Astrocyte (in vitro differentiated cells and primary cell): ENCODE measurements around the gene ARHGAP32. TPM values are rescaled to one million over a fixed set of nuclear protein-coding genes. Genes with fewer than 3 reads are reported as not detected.
A peak's percentile ranks its signal among the peaks of the same experiment; 100 is the strongest.

Source experiments
- DNase-seq: peaks from one replicate; pipeline ENCODE4 v3.0.0-alpha.2; 2010; ENCODE audit warnings: low read depth
- FAIRE-seq: peaks from 2 replicates; lab custom pipeline; 2011; peaks lifted over from hg19 to GRCh38; lab: Jason Lieb, UNC
- H2AFZ ChIP-seq: 2 replicates; pipeline ENCODE4 v1.6.0; 2012; ENCODE audit warnings: low read depth, low read length, inconsistent platforms
- H3K27ac ChIP-seq: 2 replicates; pipeline ENCODE4 v1.5.1; 2011; ENCODE audit warnings: low read depth, low read length, inconsistent platforms
- H3K27me3 ChIP-seq: 2 replicates; pipeline ENCODE4 v1.6.0; 2011; ENCODE audit warnings: low read length, inconsistent platforms; ENCODE audit not compliant: insufficient read depth
- H3K36me3 ChIP-seq: 2 replicates; pipeline ENCODE4 v1.5.1; 2011; ENCODE audit warnings: low read length, inconsistent platforms; ENCODE audit not compliant: insufficient read depth
- H3K4me1 ChIP-seq: 2 replicates; pipeline ENCODE4 v1.5.1; 2011; ENCODE audit warnings: low read length, inconsistent platforms; ENCODE audit not compliant: insufficient read depth
- H3K4me2 ChIP-seq: 2 replicates; pipeline ENCODE4 v1.6.0; 2012; ENCODE audit warnings: low read length, inconsistent platforms
- H3K4me3 ChIP-seq: 2 replicates; pipeline ENCODE4 v1.5.1; 2011; ENCODE audit warnings: low read depth, mild to moderate bottlenecking, low read length, inconsistent platforms; ENCODE audit not compliant: insufficient read depth
- H3K79me2 ChIP-seq: 2 replicates; pipeline ENCODE4 v1.6.0; 2012; ENCODE audit warnings: mild to moderate bottlenecking, low read length, inconsistent platforms; ENCODE audit not compliant: insufficient read depth
- H3K9ac ChIP-seq: 2 replicates; pipeline ENCODE4 v1.6.0; 2012; ENCODE audit warnings: mild to moderate bottlenecking, low read length, inconsistent platforms
- H3K9me3 ChIP-seq: 2 replicates; pipeline ENCODE4 v1.5.1; 2012; ENCODE audit warnings: low read depth, mild to moderate bottlenecking, low read length, inconsistent platforms; ENCODE audit not compliant: insufficient read depth
- H4K20me1 ChIP-seq: 2 replicates; pipeline ENCODE4 v1.6.0; 2012; ENCODE audit warnings: low read length, inconsistent platforms; ENCODE audit not compliant: insufficient read depth
- H3K27ac Mint-ChIP-seq: one replicate; pipeline ENCODE4 v1.8.0; 2021; ENCODE audit warnings: mild to moderate bottlenecking, mixed read lengths; ENCODE audit not compliant: unreplicated experiment
- H3K27me3 Mint-ChIP-seq: one replicate; pipeline ENCODE4 v1.8.0; 2021; ENCODE audit warnings: low read depth, mixed read lengths; ENCODE audit not compliant: unreplicated experiment
- H3K36me3 Mint-ChIP-seq: one replicate; pipeline ENCODE4 v1.8.0; 2021; ENCODE audit warnings: low read depth, mixed read lengths; ENCODE audit not compliant: unreplicated experiment
- H3K4me1 Mint-ChIP-seq: one replicate; pipeline ENCODE4 v1.8.0; 2021; ENCODE audit warnings: low read depth, mixed read lengths; ENCODE audit not compliant: unreplicated experiment
- H3K4me3 Mint-ChIP-seq: one replicate; pipeline ENCODE4 v1.8.0; 2021; ENCODE audit warnings: mild to moderate bottlenecking, moderate library complexity, mixed read lengths; ENCODE audit not compliant: unreplicated experiment
- H3K9me3 Mint-ChIP-seq: one replicate; pipeline ENCODE4 v1.8.0; 2021; ENCODE audit warnings: mild to moderate bottlenecking, mixed read lengths; ENCODE audit not compliant: unreplicated experiment
- EZH2 ChIP-seq: IDR thresholded peaks from 2 replicates; pipeline ENCODE4 v1.6.1; 2012; ENCODE audit warnings: mild to moderate bottlenecking, low read length, inconsistent platforms; ENCODE audit not compliant: insufficient read depth
- total RNA-seq: library from RNA; stranded (reverse); gene quantifications from 2 replicates; pipeline ENCODE4 v1.2.1, GENCODE V29; 2021
- TF ChIP-seq, protein P1 (sequence below): IDR thresholded peaks from 2 replicates; pipeline ENCODE4 v1.5.1; 2011; ENCODE audit warnings: low read depth, mild to moderate bottlenecking, inconsistent platforms, low read length, moderate library complexity; ENCODE audit not compliant: insufficient read depth

Gene ARHGAP32
- total RNA-seq, 1 donor from 2014 or later: 21.6 TPM

GRCh38 chr11:129145276-129145675 is 46.8 kb downstream of the ARHGAP32 start:
- Mint-ChIP-seq H3K4me1 (peaks cover 43% of the 10 kb centered on the region), H3K27ac (peak overlapping the region; percentile 59), H3K9me3 (peaks cover 9% of the 10 kb centered on the region), H3K4me3 (no peak overlapping the region), H3K36me3 (peaks cover 3% of the 10 kb centered on the region), H3K27me3 (no peaks in the 10 kb centered on the region)
- peak overlapping the region; percentile 99 for H3K27ac ChIP-seq
- no peaks in the 10 kb centered on the region for H3K36me3 ChIP-seq
- TF ChIP-seq EZH2: no peak
- TF ChIP-seq, protein P1, sequence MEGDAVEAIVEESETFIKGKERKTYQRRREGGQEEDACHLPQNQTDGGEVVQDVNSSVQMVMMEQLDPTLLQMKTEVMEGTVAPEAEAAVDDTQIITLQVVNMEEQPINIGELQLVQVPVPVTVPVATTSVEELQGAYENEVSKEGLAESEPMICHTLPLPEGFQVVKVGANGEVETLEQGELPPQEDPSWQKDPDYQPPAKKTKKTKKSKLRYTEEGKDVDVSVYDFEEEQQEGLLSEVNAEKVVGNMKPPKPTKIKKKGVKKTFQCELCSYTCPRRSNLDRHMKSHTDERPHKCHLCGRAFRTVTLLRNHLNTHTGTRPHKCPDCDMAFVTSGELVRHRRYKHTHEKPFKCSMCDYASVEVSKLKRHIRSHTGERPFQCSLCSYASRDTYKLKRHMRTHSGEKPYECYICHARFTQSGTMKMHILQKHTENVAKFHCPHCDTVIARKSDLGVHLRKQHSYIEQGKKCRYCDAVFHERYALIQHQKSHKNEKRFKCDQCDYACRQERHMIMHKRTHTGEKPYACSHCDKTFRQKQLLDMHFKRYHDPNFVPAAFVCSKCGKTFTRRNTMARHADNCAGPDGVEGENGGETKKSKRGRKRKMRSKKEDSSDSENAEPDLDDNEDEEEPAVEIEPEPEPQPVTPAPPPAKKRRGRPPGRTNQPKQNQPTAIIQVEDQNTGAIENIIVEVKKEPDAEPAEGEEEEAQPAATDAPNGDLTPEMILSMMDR: no peak
- no peaks in the 10 kb centered on the region for H4K20me1 ChIP-seq
- H3K79me2 ChIP-seq: peaks cover 53% of the 10 kb centered on the region
- no peak overlapping the region for H3K4me3 ChIP-seq
- H3K27me3 ChIP-seq: no peaks in the 10 kb centered on the region
- no peak overlapping the region for H2AFZ ChIP-seq
- no peaks in the 10 kb centered on the region for H3K9me3 ChIP-seq
- DNase-seq (no peak), FAIRE-seq (no peak)
- H3K4me2 ChIP-seq: peak overlapping the region; percentile 22
- peak overlapping the region; percentile 64 for H3K9ac ChIP-seq
- H3K4me1 ChIP-seq: peaks cover 34% of the 10 kb centered on the region

DNA sequence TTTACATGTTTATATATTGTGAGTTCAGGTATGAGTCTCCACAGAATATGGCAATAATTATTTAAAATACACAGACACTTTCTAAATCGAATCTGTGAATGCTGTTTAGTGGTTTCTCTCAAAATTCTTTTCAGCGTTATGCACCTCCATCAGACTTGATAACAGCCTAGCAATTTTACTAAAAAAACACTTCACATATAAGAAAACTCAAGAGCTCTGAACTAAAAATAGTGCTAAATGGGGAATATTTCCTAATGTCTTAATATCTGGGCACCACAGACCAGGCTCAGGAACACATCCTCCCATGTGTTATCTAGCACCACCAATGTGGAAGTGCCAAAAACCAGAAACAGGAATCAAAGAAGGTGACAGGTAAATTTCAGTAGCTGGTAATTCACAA is 47.9 kb downstream of the ARHGAP32 start:
- H3K27me3 ChIP-seq: no peaks in the 10 kb centered on the region
- H3K79me2 ChIP-seq: peaks cover 50% of the 10 kb centered on the region
- FAIRE-seq: no peak
- TF ChIP-seq, protein P1: no peak
- no peak for TF ChIP-seq EZH2
- peaks cover 34% of the 10 kb centered on the region for H3K4me1 ChIP-seq
- no peaks in the 10 kb centered on the region for H3K9me3 ChIP-seq
- H3K27me3 Mint-ChIP-seq: no peaks in the 10 kb centered on the region
- H2AFZ ChIP-seq: no peak overlapping the region
- DNase-seq: peak; percentile 64
- peak overlapping the region; percentile 82 for H3K9ac ChIP-seq
- H3K36me3 Mint-ChIP-seq: no peaks in the 10 kb centered on the region
- no peaks in the 10 kb centered on the region for H4K20me1 ChIP-seq
- peak overlapping the region; percentile 49 for H3K4me2 ChIP-seq
- no peaks in the 10 kb centered on the region for H3K36me3 ChIP-seq
- H3K4me3 Mint-ChIP-seq: no peak overlapping the region
- H3K27ac Mint-ChIP-seq: peak overlapping the region; percentile 64
- H3K27ac ChIP-seq: peak overlapping the region; percentile 99
- H3K9me3 Mint-ChIP-seq: peaks cover 7% of the 10 kb centered on the region
- no peak overlapping the region for H3K4me3 ChIP-seq
- H3K4me1 Mint-ChIP-seq: peaks cover 43% of the 10 kb centered on the region

- DNase-seq (peak; percentile 100), FAIRE-seq (peak; percentile 96)
- H3K27me3 Mint-ChIP-seq: no peaks in the 10 kb centered on the region
- TF ChIP-seq EZH2: no peak
- TF ChIP-seq, protein P1: no peak
- peaks cover 44% of the 10 kb centered on the region for H3K4me1 Mint-ChIP-seq
- Histone ChIP-seq H3K4me2 (peak overlapping the region; percentile 73), H2AFZ (no peak overlapping the region), H3K4me3 (peak overlapping the region; percentile 0), H3K4me1 (peaks cover 34% of the 10 kb centered on the region), H3K27me3 (no peaks in the 10 kb centered on the region), H3K9me3 (no peaks in the 10 kb centered on the region), H3K36me3 (no peaks in the 10 kb centered on the region), H3K79me2 (peaks cover 44% of the 10 kb centered on the region), H3K9ac (peak overlapping the region; percentile 82), H3K27ac (peak overlapping the region; percentile 99), H4K20me1 (no peaks in the 10 kb centered on the region)
- peak overlapping the region; percentile 97 for H3K27ac Mint-ChIP-seq
- peaks cover 2% of the 10 kb centered on the region for H3K9me3 Mint-ChIP-seq
- no peaks in the 10 kb centered on the region for H3K36me3 Mint-ChIP-seq
- H3K4me3 Mint-ChIP-seq: peak overlapping the region; percentile 34
Observed at GRCh38 chr11:129143335-129143734, 48.8 kb downstream of the ARHGAP32 start.
